HG02642 (cell line): ENCODE results near the gene HTR6.

Experiments
- ATAC-seq: cut with Tn5 transposase; IDR thresholded peaks from one replicate; pipeline ENCODE4 v1.9.1; 2021; ENCODE audit warnings: mild to moderate bottlenecking; ENCODE audit not compliant: unreplicated experiment, poor library complexity

HTR6 gene

DNA sequence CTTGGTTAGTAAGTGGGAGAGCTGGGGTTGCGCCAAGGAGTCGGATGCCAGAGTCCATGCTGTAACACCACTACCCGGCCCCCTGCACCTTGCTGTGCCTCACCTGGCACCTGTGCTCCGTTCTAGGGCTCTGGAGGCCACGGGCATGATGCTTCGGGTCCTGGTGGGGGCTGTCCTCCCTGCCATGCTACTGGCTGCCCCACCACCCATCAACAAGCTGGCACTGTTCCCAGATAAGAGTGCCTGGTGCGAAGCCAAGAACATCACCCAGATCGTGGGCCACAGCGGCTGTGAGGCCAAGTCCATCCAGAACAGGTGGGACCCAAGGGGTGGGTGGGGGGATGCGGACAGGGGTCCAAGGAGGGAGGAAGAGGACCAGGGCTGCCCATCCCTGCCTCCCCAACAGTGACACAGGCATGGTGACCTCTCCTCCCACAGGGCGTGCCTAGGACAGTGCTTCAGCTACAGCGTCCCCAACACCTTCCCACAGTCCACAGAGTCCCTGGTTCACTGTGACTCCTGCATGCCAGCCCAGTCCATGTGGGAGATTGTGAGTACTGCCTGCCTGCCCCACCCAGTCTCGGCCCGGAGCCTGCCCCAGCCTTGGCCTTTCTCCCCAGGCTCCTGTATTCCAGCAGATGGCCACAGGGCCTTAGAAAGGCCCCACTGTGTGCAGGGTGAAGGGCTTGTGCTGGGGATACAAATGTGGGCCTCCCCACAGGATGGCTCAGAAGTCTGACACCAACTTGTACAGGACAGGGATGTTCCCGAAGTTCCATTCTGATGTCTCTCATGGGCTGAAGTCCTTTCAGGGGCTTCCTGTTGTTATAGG is 9.6 kb upstream of the HTR6 start:
- no peak for ATAC-seq

DNA sequence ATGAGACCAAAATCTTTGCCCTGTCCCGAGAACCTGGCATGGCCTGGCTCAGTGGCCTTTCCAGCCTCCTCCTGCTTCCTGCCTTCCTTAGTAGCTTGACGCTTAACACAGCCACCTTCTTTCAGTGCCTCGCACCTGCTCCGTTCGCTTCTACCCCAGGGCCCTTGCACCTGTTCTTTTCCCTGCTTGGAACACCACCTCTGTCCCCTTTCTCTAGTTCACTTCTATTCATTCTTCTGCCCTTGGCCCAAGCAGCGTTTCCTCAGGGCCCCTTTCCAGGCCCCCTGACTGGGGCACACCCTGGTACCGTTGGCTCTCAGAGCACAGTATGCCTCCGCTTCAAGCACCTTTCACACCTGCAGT is 9.0 kb upstream of the HTR6 start:
- ATAC-seq, result no peak

DNA sequence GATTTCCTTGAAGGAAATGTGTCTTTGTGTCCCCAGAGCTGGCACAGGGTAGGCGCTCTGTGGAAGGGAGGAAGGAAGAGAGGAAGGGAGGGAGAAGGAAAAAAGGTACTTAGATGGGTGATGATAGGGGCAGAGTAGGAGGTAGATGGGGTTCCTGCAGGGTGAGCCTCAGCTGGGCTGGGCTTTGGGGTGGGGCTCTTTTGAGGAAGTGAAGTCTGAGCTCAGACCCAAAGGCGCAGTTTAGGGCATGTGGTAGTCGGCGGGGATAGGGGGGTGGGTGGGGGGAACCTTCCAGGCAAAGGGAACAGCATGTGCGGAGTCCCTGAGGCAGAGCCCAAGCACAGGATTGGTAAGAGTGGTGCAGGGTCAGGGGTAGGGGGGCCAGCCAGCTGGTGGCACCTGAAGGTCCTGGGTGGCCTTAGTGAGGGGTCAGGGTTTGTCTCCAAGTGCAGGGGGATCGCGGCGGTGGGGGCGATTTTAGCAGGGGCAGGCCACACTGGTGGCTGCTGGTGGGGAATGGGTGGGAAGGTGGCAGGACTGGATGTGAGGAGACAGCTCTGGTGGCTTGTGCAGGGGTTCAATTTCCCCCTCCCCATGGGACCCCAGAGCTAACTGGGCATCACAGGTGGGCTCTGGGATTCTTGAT is 8.4 kb upstream of the HTR6 start:
- no peak for ATAC-seq

DNA sequence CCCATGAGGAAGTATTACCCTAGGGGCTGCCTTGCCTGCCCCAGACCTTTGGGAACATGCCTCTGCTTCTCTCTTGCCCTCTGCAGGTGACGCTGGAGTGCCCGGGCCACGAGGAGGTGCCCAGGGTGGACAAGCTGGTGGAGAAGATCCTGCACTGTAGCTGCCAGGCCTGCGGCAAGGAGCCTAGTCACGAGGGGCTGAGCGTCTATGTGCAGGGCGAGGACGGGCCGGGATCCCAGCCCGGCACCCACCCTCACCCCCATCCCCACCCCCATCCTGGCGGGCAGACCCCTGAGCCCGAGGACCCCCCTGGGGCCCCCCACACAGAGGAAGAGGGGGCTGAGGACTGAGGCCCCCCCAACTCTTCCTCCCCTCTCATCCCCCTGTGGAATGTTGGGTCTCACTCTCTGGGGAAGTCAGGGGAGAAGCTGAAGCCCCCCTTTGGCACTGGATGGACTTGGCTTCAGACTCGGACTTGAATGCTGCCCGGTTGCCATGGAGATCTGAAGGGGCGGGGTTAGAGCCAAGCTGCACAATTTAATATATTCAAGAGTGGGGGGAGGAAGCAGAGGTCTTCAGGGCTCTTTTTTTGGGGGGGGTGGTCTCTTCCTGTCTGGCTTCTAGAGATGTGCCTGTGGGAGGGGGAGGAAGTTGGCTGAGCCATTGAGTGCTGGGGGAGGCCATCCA is 7.8 kb upstream of the HTR6 start:
- ATAC-seq, result no peak

DNA sequence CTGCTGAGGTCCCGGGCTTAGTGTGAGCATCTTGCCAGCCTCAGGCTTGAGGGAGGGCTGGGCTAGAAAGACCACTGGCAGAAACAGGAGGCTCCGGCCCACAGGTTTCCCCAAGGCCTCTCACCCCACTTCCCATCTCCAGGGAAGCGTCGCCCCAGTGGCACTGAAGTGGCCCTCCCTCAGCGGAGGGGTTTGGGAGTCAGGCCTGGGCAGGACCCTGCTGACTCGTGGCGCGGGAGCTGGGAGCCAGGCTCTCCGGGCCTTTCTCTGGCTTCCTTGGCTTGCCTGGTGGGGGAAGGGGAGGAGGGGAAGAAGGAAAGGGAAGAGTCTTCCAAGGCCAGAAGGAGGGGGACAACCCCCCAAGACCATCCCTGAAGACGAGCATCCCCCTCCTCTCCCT is 7.2 kb upstream of the HTR6 start:
- no peak for ATAC-seq

DNA sequence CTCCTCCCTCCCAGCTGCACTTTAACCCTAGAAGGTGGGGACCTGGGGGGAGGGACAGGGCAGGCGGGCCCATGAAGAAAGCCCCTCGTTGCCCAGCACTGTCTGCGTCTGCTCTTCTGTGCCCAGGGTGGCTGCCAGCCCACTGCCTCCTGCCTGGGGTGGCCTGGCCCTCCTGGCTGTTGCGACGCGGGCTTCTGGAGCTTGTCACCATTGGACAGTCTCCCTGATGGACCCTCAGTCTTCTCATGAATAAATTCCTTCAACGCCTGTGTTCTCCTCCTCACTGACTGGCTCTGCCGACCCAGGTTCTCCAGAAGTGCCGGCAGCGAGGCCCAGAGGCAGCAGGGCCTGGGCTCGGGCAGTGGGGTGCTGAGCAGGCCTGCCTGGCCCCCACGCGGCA is 6.5 kb upstream of the HTR6 start:
- ATAC-seq, result no peak

DNA sequence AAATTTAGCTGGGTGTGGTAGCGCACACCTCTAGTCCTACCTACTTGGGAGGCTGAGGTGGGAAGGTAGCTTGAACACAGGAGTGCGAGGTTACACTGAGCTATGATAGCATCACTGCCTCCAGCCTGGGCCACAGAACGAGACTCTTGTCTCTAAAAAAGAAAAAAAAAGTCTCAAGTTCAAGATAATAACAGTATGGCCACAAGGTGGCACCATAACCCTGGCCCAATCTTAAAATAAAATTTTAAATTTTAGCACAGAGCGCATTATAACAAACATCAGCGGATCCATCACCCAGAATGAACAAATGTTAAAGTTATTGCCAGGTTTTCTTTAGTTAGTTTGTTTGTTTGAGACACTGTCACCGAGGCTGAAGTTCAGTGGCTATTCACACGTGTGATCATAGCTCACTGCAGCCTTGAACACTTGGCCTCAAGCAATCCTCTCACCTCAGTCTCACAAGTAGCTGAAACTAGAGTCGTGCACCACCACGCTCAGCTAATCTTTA is 2.9 kb upstream of the HTR6 start:
- ATAC-seq, result no peak

DNA sequence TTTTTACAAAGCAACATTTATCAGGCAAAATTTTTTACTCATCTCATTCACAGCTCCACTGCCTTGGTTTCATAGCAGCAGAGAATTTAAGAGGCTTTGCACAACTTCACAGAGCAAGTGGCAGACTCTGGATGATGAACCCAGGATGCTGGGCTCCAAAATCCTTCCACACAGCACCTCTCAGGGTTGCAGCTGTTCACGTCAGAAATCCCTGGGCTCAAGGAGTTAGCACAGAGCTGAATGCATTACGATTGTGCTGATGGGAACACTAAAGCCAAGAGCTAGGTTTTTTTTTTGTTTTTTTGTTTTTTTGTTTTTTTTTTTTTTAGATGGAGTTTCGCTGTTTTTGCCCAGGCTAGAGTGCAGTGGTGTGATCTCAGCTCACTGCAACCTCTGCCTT is 2.4 kb upstream of the HTR6 start:
- no peak for ATAC-seq

DNA sequence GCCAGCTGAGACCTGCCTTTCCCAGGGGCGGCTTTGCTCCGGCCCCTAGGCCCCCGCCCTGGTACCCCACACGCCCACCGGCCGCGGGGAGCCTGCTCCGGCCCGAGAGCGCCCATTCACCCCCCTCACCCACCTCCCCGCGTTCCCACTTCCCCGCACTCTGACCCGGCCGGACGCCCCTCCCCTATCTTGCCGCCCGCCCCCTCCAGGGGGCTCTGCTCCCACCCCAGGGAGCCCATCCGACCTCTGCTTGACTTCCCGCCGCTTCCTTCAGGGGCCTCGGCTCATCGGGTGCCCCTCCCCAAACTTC is 466 bp downstream of the HTR6 start:
- ATAC-seq, result no peak

DNA sequence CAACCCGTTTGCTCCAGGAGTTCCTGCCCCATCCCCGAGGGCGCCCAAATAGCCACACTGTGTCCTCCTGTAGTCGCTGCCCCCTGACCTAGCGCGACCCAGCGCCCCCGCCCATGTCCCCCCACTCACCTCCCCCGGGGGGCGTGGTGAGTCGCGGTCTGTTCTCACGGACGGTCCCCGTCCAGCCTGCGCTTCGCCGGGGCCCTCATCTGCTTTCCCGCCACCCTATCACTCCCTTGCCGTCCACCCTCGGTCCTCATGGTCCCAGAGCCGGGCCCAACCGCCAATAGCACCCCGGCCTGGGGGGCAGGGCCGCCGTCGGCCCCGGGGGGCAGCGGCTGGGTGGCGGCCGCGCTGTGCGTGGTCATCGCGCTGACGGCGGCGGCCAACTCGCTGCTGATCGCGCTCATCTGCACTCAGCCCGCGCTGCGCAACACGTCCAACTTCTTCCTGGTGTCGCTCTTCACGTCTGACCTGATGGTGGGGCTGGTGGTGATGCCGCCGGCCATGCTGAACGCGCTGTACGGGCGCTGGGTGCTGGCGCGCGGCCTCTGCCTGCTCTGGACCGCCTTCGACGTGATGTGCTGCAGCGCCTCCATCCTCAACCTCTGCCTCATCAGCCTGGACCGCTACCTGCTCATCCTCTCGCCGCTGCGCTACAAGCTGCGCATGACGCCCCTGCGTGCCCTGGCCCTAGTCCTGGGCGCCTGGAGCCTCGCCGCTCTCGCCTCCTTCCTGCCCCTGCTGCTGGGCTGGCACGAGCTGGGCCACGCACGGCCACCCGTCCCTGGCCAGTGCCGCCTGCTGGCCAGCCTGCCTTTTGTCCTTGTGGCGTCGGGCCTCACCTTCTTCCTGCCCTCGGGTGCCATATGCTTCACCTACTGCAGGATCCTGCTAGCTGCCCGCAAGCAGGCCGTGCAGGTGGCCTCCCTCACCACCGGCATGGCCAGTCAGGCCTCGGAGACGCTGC is 1.1 kb downstream of the HTR6 start:
- no peak for ATAC-seq

DNA sequence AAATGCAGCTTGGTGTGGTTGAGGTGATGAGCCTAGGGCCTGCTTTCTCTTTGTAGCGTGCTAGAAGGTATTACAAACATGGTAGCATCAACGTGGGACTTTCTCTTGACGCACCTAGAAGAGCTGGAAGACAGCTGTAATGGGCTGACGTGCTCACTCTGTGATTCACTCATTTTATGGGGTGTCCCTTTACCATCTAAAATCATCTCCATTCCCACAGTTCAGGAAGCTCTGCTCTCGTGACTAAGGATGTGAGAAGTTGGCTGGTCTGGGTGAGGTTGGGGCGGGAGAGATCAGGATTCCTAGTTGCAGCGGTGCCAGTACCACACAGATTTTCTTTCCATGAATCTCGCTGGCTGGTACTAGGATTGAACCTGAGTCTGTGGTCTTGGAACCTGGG is 4.2 kb downstream of the HTR6 start:
- no peak for ATAC-seq

DNA sequence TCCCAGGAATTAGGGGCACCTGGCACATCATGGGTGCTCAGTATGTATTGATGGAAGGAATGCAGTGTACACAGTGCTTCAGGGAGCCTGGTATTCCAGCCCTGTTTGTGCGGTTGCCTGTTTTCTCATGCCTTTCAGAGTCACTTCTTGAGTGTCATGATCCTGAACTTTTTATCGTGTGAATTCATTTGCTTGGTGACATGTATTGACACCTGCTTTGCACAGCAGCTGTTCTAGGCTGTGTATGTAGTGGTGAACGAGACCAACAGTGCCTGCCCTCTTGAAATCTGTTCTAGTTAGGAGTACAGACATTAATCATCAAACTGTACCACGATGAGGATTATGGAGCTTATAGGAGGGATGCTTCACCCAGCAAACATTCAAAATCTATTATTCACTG is 6.1 kb downstream of the HTR6 start:
- no peak for ATAC-seq

DNA sequence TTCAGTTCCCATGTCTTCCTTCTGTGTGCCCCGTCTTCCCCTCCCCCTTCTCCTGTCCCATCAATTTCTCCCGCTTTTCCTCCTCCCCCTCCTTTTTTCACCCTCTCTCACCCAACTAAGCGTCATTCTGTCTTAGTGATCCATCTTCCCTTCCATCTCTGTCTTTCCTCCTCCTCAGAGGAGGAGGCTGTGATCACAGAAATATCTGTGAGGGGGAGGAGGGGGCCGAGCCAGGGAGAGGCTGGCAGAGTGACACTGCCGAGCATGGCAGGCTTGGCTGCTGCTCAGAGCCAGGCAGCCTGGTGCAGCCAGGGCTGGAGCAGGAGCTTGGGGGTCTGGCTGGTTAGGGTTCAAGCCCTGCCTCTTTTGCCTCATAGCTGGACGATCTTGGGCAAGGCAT is 7.6 kb downstream of the HTR6 start:
- ATAC-seq, result no peak

DNA sequence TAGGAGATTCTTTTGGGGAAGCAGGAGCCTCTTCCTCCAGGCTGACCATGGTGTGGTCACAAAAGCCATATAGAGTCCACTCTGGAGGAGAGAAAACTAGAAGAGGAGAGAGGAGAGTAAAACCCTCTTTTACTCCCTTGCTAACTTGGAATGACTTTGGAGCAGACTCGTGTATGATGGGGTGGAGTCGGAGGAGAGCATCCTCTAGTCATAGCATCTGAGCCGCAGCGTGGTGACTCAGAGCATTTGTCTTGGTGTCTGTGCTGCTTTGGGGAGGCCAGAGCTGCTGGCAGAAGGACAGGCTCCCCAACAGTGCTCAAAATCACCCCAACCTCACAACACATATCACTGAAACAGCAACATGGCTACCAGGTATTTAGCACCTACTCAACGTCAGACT is 11.1 kb downstream of the HTR6 start:
- no peak for ATAC-seq

DNA sequence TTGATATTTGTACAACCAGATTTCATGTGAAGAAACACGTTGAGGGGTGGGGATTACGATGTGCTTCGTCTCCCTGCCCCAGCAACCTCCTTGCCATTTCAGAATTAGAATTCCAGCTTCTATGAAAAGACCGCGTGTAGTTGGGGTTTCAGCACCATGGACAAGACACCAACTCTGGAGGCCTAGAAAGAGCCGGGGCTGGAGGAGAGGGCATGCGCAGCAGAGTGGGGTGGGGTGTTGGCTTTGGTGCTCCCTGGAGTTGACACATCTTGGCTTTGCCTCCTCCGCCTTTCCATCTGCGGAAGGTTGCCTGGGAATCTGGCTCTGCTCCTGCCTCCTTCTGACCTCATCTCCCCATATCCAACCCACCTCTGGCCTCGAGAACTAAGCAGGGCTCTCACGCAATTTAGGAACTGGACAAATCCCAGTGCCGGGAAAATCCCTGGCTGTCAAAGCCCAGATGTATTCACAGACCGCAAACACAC is 11.8 kb downstream of the HTR6 start:
- no peak for ATAC-seq

DNA sequence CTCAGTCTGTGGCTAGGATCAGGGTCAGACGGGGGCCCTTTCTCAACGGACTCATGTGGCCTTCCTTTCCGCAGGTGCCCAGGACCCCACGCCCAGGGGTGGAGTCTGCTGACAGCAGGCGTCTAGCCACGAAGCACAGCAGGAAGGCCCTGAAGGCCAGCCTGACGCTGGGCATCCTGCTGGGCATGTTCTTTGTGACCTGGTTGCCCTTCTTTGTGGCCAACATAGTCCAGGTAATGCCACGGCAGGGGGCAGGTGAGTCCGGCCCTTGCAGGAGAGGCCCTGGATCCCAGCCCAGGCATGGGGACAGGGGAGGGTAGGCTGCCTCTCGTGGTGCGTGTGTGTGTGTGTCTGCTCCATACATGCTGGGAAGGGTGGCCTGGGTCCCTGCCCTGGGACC is 13.8 kb downstream of the HTR6 start:
- ATAC-seq, result no peak

DNA sequence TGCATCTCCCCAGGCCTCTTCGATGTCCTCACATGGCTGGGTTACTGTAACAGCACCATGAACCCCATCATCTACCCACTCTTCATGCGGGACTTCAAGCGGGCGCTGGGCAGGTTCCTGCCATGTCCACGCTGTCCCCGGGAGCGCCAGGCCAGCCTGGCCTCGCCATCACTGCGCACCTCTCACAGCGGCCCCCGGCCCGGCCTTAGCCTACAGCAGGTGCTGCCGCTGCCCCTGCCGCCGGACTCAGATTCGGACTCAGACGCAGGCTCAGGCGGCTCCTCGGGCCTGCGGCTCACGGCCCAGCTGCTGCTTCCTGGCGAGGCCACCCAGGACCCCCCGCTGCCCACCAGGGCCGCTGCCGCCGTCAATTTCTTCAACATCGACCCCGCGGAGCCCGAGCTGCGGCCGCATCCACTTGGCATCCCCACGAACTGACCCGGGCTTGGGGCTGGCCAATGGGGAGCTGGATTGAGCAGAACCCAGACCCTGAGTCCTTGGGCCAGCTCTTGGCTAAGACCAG is 14.3 kb downstream of the HTR6 start:
- ATAC-seq, result no peak

DNA sequence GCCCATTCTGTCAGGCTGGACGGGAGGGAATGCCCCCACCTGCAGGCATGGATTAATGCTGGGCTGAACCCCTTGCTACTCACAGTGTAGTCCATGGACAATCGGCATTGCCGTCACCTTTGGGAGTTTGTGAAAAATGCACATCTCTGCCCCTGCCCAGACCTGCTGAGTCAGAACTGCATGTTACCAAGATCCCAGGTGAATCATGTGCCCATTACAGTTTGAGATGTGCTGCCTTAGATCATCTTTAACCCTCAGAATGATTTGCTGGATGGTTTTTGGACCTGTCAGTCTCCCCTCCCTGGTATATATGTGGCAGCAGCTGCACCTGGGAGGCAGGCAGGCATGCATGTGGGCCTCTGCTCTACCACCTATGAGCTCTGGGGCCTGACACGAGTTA is 15.0 kb downstream of the HTR6 start:
- no peak for ATAC-seq

DNA sequence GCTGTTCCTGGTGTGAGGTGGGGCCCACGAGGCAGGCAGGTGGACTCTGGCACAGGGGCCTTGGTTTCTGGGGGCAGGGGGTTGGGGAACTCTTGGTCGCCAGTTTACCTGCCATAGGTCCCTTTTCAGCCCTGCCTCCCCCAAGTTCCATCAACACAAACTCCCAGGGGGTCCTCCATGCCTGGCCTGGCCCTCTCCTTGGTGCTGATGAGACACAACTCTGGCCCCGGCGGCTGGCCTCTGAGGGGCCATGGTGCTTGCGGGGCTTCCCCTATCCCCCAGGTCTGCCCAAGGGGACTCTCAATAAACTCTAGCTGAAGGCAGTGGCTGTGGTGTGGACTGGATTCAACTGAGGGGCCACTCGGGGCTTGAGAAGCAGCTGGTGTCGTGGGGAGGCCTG is 16.0 kb downstream of the HTR6 start:
- ATAC-seq, result no peak

DNA sequence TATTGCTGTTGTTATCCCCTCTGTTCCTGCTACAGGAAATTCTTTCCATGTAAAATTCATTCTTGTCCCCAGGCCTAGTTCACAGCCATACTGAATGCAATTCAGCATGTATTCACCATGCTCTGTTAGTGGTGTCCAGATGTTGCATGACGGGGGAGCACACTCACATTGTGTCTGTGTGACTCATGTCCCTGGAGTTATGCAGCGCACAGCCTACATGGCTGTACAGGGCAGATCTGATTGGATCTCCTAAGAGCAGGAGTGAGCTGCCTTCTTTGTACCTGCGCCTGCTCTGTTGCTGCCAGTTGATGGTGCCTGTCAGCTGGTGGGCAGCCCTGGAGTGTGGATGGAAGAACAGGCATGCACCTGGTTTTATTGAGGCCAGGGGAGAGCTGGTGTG is 17.6 kb downstream of the HTR6 start:
- no peak for ATAC-seq
